Ureter (tissue), 1 donor: ENCODE data around the gene MBTD1. TPM values are rescaled to one million over a fixed set of nuclear protein-coding genes. Genes with fewer than 3 reads are reported as not detected.

Source experiments
- DNase-seq: peaks from one replicate; pipeline ENCODE4 v3.0.0-alpha.2; 2020; ENCODE audit warnings: low spot score
- total RNA-seq: library from RNA; stranded (reverse); gene quantifications from one replicate; pipeline ENCODE4 v1.2.4, GENCODE V29; 2023
- donor health status: DM: yes; HTN: yes; CAD: no.

Gene MBTD1
- total RNA-seq, 1 donor from 2014 or later = 22.0 TPM

GRCh38 chr17:51189162-51189561, 70.7 kb downstream of the MBTD1 start:
- no peak for DNase-seq

- no peak for DNase-seq
Observed at GRCh38 chr17:51188271-51188833, 71.5 kb downstream of the MBTD1 start.

GRCh38 chr17:51185763-51186332, 74.0 kb downstream of the MBTD1 start:
- no peak for DNase-seq

- no peak for DNase-seq
Observed at GRCh38 chr17:51184124-51184523, 75.7 kb downstream of the MBTD1 start.

GRCh38 chr17:51180486-51180885, 79.4 kb downstream of the MBTD1 start:
- DNase-seq = no peak

GRCh38 chr17:51172030-51172429, 87.8 kb downstream of the MBTD1 start:
- peak; percentile 29 for DNase-seq

- no peak for DNase-seq
Observed at GRCh38 chr17:51170736-51171135, 89.1 kb downstream of the MBTD1 start.

GRCh38 chr17:51169340-51169739, 90.5 kb downstream of the MBTD1 start:
- DNase-seq = no peak

- DNase-seq = no peak
Observed at GRCh38 chr17:51166987-51167931, 92.6 kb downstream of the MBTD1 start.

GRCh38 chr17:51166198-51166986, 93.5 kb downstream of the MBTD1 start, which contains the start of gene NME2:
Gene NME2, plus strand, starts transcription at chr17:51166411. Its CDS starts 420 bp downstream, at chr17:51166831.
- peak; percentile 93 for DNase-seq

GRCh38 chr17:51165680-51166197, 94.1 kb downstream of the MBTD1 start:
- no peak for DNase-seq

GRCh38 chr17:51164911-51165679, 94.8 kb downstream of the MBTD1 start:
- DNase-seq = peak; percentile 22

GRCh38 chr17:51161541-51161940, 98.3 kb downstream of the MBTD1 start:
- no peak for DNase-seq

GRCh38 chr17:51159604-51160003, 100.2 kb downstream of the MBTD1 start:
- no peak for DNase-seq

GRCh38 chr17:51155416-51155815, 104.4 kb downstream of the MBTD1 start:
- no peak for DNase-seq

GRCh38 chr17:51154176-51154575, 105.7 kb downstream of the MBTD1 start:
- DNase-seq = no peak

- DNase-seq = peak; percentile 97
Observed at GRCh38 chr17:51153210-51154072, 106.4 kb downstream of the MBTD1 start, which contains the start of gene NME1. Gene NME1, plus strand, starts transcription at chr17:51153559. Its CDS starts 2,096 bp downstream, at chr17:51155655.

- DNase-seq = no peak
Observed at GRCh38 chr17:51152766-51153209, 107.1 kb downstream of the MBTD1 start.

- DNase-seq = no peak
Observed at GRCh38 chr17:51150932-51151331, 108.9 kb downstream of the MBTD1 start.

GRCh38 chr17:51149163-51149562, 110.7 kb downstream of the MBTD1 start:
- DNase-seq = no peak
